Liver (tissue), 9 donors: ENCODE data around the gene RFC4. TPM values are rescaled to one million over a fixed set of nuclear protein-coding genes. Genes with fewer than 3 reads are reported as not detected.

Experiments used
- DNase-seq: peaks from one replicate; pipeline ENCODE4 v3.0.0-alpha.2; 2017; ENCODE audit warnings: low spot score
- H3K27ac ChIP-seq, 2 donors: one replicate each; pipeline ENCODE4 v1.7.0; 2013; ENCODE audit warnings: inconsistent platforms in 2 of 2, low read length in 2 of 2, control low read depth in 1 of 2, low read depth in 1 of 2, mild to moderate bottlenecking in 1 of 2
- H3K27me3 ChIP-seq, 4 donors: one replicate each; pipeline versions ENCODE4 v1.6.1 to v1.7.0; 2013; ENCODE audit warnings: low read length in 3 of 4, inconsistent platforms in 1 of 4, mild to moderate bottlenecking in 1 of 4, moderate library complexity in 1 of 4; ENCODE audit not compliant: control insufficient read depth in 4 of 4, insufficient read depth in 4 of 4
- H3K36me3 ChIP-seq, 4 donors: one replicate each; pipeline versions ENCODE4 v1.6.1 to v1.7.0; 2013; ENCODE audit warnings: low read length in 3 of 4, mild to moderate bottlenecking in 3 of 4, low read depth in 1 of 4, moderate library complexity in 1 of 4; ENCODE audit not compliant: control insufficient read depth in 4 of 4, insufficient read depth in 3 of 4
- H3K4me1 ChIP-seq, 4 donors: one replicate each; pipeline versions ENCODE4 v1.6.1 to v1.7.0; 2013; ENCODE audit warnings: low read length in 3 of 4, mild to moderate bottlenecking in 3 of 4, moderate library complexity in 1 of 4; ENCODE audit not compliant: control insufficient read depth in 4 of 4, insufficient read depth in 4 of 4
- H3K4me3 ChIP-seq, 3 donors: one replicate each; pipeline versions ENCODE4 v1.6.1 to v1.7.0; 2013; ENCODE audit warnings: low read length in 3 of 3, control low read depth in 1 of 3, low read depth in 1 of 3, mild to moderate bottlenecking in 1 of 3
- H3K9ac ChIP-seq, 2 donors: one replicate each; pipeline ENCODE4 v1.7.0; 2013; ENCODE audit warnings: low read length in 2 of 2, mild to moderate bottlenecking in 2 of 2, moderate library complexity in 2 of 2, control low read depth in 1 of 2, low read depth in 1 of 2
- H3K9me3 ChIP-seq, 4 donors: one replicate each; pipeline versions ENCODE4 v1.6.1 to v1.7.0; 2013; ENCODE audit warnings: low read length in 3 of 4; ENCODE audit not compliant: control insufficient read depth in 4 of 4
- EGR1 ChIP-seq, 2 donors: IDR thresholded peaks; 2 replicates each; pipeline ENCODE4 v1.6.1; 2016 to 2018; ENCODE audit warnings: antibody characterized with exemption in 2 of 2, low read depth in 2 of 2
- FOXA1 ChIP-seq: IDR thresholded peaks from 2 replicates; pipeline ENCODE4 v1.6.1; 2016; ENCODE audit warnings: antibody characterized with exemption
- FOXA2 ChIP-seq: IDR thresholded peaks from 2 replicates; pipeline ENCODE4 v1.6.1; 2016; ENCODE audit warnings: antibody characterized with exemption
- GABPA ChIP-seq, 2 donors: IDR thresholded peaks in 1 of 2; conservative IDR thresholded peaks in 1 of 2; 2 replicates each; pipeline ENCODE4 v1.6.1; 2016; ENCODE audit warnings: antibody characterized with exemption in 2 of 2, mild to moderate bottlenecking in 1 of 2, moderate library complexity in 1 of 2
- WGBS: extraction: QIAGEN DNeasy Blood & Tissue Kit; methylation state at CpG from one replicate; pipeline ENCODE4 v1.1.7; 2013; 5-methylcytosine and 5-hydroxymethylcytosine counted together
- polyA plus RNA-seq, 2 donors: library from polyadenylated mRNA; stranded (reverse) in 1 of 2; unstranded in 1 of 2; fragments of 200-250 nt in 1 of 2; fragments of >200 nt in 1 of 2; fragmentation: Nextera tagmentation in 1 of 2; extraction: Ambion mirVana in 1 of 2; gene quantifications; one replicate each; pipeline versions ENCODE4 v1.2.1 to v1.2.3, GENCODE V29; 2013 to 2015
- total RNA-seq, 2 donors: library from RNA; depleted of rRNA; stranded (reverse); fragments of >200 nt; gene quantifications; one replicate each; pipeline ENCODE4 v1.2.3, GENCODE V29; 2014
- TF ChIP-seq, protein P1 (sequence below): IDR thresholded peaks from 2 replicates; pipeline ENCODE4 v1.6.1; 2016; ENCODE audit warnings: antibody characterized with exemption
- TF ChIP-seq, protein P2 (sequence below): IDR thresholded peaks from 2 replicates; pipeline ENCODE4 v1.6.1; 2016; ENCODE audit warnings: antibody characterized with exemption
- TF ChIP-seq, protein P3 (sequence below): IDR thresholded peaks from 2 replicates; pipeline ENCODE4 v1.6.1; 2016; ENCODE audit warnings: antibody characterized with exemption, mild to moderate bottlenecking
- donor health status: healthy.
- donor health status: healthy.
- donor health status: healthy.
- donor health status: healthy.
- donor health status: healthy.

Gene RFC4
- total and polyA plus RNA-seq, 4 donors = 4.6 to 27.3 (median 6.3) TPM

DNA sequence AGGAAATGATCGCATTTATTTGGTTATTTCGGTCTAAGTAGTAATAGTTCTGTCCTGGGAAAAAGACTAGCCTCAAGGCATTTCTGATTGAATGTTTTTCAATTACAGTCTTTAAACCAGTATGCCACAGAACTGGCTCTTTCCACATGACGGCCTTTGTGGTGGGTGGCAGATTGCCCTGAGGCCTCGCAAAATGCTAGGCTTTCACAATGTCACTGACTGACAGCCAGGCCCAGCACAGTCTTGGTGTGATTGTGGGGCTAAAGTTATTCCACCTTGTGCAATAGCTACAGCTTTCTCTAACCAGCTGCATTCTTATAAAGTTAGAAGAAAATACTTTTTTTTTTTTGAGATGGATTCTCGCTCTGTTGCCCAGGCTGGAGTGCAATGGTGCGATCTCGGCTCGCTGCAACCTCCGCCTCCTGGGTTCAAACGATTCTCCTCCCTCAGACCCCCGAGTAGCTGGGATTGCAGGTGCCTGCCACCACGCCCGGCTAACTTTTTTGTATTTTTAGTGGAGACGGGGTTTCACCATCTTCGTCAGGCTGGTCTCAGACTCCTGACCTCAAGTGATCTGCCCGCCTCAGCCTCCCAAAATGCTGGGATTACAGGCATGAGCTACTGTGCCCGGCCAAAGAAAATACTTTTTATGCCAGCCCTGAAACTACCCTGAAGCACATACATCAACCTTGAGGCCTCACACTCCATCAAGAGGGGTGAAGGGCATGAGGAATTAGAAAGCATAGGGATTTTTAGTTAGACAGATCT is 33.8 kb upstream of the RFC4 start:
- no peaks in the 10 kb centered on the region for H3K36me3 ChIP-seq
- no peaks in the 10 kb centered on the region for H3K27me3 ChIP-seq
- TF ChIP-seq, protein P1, sequence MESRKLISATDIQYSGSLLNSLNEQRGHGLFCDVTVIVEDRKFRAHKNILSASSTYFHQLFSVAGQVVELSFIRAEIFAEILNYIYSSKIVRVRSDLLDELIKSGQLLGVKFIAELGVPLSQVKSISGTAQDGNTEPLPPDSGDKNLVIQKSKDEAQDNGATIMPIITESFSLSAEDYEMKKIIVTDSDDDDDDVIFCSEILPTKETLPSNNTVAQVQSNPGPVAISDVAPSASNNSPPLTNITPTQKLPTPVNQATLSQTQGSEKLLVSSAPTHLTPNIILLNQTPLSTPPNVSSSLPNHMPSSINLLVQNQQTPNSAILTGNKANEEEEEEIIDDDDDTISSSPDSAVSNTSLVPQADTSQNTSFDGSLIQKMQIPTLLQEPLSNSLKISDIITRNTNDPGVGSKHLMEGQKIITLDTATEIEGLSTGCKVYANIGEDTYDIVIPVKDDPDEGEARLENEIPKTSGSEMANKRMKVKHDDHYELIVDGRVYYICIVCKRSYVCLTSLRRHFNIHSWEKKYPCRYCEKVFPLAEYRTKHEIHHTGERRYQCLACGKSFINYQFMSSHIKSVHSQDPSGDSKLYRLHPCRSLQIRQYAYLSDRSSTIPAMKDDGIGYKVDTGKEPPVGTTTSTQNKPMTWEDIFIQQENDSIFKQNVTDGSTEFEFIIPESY = no peak
- TF ChIP-seq GABPA (IDR thresholded peaks at IDR 0.05 in 1 of 2, conservative IDR thresholded peaks at IDR 0.05 in 1 of 2) = no peak
- WGBS = 91% methylated on average over 17 of the region's 17 CpGs
- H3K27ac ChIP-seq = no peak overlapping the region
- no peak for DNase-seq
- H3K9ac ChIP-seq = no peak overlapping the region
- no peaks in the 10 kb centered on the region for H3K9me3 ChIP-seq
- H3K4me3 ChIP-seq = no peak overlapping the region
- H3K4me1 ChIP-seq = no peaks in the 10 kb centered on the region

DNA sequence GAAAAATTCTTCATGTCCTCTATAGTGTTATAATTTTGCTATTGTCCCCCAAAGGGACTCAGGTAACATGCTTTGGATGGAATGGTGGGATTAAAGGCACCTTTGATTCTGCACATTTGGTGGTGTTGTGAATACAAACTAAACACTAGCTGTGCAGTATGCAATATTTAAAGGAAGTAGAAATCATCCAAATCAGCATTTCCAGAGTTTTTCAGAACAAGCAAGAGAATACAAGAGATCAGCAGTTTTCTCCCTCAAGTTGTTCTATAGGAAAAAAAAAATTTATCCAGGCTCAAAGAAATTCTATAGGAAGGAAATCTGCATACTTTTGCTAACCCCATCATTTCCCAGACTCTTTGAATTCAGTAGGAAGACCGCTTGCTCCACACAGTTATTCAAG is 26.0 kb upstream of the RFC4 start:
- peaks cover 0 to 5% (median 1%) of the 10 kb centered on the region in 4 donors for H3K27me3 ChIP-seq
- H3K36me3 ChIP-seq = no peaks in the 10 kb centered on the region
- H3K4me3 ChIP-seq = no peak overlapping the region
- 85% methylated on average over 1 of the region's 1 CpG for WGBS
- H3K9me3 ChIP-seq = no peaks in the 10 kb centered on the region
- H3K4me1 ChIP-seq = peaks cover 0 to 5% (median 2%) of the 10 kb centered on the region in 4 donors
- H3K9ac ChIP-seq = no peak overlapping the region
- H3K27ac ChIP-seq = no peak overlapping the region
- TF ChIP-seq FOXA2 (no peak), FOXA1 (no peak)
- TF ChIP-seq, protein P1 = no peak
- TF ChIP-seq, protein P2, sequence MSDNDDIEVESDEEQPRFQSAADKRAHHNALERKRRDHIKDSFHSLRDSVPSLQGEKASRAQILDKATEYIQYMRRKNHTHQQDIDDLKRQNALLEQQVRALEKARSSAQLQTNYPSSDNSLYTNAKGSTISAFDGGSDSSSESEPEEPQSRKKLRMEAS = no peak
- no peak for DNase-seq

DNA sequence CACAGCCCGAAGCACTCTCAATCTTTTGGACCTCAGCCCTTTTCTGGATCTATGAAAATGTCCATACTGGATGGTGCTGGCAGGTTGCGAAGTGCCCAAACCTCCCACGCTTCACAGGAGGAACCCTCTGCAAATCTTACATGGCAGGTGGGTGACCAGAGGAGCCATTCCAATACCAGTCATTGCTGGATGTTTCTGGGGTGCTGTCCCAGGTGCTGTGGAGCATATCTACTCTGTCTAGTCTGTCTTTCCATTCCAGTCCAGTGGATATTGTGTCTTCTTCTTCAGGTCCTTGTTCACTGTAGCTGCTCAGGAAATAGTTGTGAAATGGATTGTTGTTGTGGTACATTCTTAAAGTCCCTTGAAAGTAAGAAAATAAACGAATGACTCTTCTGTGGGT is 25.5 kb upstream of the RFC4 start:
- Histone ChIP-seq H3K27me3 (peaks cover 0 to 5% (median 1%) of the 10 kb centered on the region in 4 donors), H3K4me3 (no peak overlapping the region), H3K36me3 (no peaks in the 10 kb centered on the region), H3K9me3 (no peaks in the 10 kb centered on the region), H3K27ac (no peak overlapping the region), H3K9ac (no peak overlapping the region), H3K4me1 (peaks cover 0 to 5% (median 2%) of the 10 kb centered on the region in 4 donors)
- 65% methylated on average over 4 of the region's 4 CpGs for WGBS
- no peak for TF ChIP-seq FOXA2
- TF ChIP-seq, protein P3, sequence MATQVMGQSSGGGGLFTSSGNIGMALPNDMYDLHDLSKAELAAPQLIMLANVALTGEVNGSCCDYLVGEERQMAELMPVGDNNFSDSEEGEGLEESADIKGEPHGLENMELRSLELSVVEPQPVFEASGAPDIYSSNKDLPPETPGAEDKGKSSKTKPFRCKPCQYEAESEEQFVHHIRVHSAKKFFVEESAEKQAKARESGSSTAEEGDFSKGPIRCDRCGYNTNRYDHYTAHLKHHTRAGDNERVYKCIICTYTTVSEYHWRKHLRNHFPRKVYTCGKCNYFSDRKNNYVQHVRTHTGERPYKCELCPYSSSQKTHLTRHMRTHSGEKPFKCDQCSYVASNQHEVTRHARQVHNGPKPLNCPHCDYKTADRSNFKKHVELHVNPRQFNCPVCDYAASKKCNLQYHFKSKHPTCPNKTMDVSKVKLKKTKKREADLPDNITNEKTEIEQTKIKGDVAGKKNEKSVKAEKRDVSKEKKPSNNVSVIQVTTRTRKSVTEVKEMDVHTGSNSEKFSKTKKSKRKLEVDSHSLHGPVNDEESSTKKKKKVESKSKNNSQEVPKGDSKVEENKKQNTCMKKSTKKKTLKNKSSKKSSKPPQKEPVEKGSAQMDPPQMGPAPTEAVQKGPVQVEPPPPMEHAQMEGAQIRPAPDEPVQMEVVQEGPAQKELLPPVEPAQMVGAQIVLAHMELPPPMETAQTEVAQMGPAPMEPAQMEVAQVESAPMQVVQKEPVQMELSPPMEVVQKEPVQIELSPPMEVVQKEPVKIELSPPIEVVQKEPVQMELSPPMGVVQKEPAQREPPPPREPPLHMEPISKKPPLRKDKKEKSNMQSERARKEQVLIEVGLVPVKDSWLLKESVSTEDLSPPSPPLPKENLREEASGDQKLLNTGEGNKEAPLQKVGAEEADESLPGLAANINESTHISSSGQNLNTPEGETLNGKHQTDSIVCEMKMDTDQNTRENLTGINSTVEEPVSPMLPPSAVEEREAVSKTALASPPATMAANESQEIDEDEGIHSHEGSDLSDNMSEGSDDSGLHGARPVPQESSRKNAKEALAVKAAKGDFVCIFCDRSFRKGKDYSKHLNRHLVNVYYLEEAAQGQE = no peak
- no peak for TF ChIP-seq EGR1 (IDR thresholded peaks at IDR 0.05; ENCODE audit: low read depth in 2 of 2)
- no peak for DNase-seq
